ENCODE data around the gene SLC15A3.

DNA sequence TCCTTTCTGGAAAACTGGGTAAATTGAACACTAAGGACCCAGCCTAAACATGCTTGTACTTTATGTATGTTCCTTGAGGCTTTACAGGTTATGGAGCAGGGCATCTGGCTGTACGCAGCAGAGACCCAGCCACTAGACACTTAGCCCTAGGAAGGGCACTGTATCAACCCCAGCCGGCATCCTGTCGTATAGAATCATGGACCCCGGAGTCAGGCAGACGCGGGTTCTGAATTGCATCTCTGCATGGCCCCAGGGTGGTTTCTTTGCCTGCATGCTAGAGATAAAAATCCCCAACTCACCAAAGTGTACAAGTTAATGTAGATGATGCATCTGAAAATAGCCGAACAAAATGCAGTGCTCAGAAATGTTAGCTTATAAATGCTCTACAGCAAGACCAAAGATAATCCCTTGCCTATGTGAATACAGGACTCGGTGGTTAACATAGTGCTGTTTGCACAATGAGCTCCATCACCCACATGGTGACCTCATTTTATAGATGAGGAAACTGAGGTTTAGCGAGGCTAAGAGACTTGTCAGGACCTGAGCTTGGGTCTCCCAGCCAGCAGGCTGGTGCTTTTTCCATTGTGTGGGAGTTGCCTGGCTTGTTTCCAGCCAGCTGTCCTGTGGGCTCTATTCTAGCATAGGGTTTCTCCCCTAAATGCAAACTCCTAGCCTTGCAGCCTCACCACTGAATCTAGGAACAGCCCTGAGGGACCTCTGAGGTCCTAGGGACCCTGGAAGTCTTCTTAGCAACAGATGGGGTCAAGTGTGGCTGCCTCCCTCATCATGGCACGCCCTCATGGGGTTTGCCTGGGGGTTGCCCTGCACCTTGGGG lies 26.8 kb upstream of the SLC15A3 start:
- no peak for TF ChIP-seq CTCF (IDR thresholded peaks at IDR 0.05; ENCODE audit: poor library complexity, severe bottlenecking)
- no peak for TF ChIP-seq SMC3 (conservative IDR thresholded peaks at IDR 0.05; ENCODE audit: poor library complexity)
- no peak for TF ChIP-seq POLR2AphosphoS5 (IDR thresholded peaks at IDR 0.05)
